ENCODE measurements around the gene LCE6A.

- TF ChIP-seq CTCF (IDR thresholded peaks at IDR 0.05) (no peak), POLR2A (IDR thresholded peaks at IDR 0.05) (no peak), EP300 (IDR thresholded peaks at IDR 0.05) (no peak)
These were observed 37.7 kb downstream of the LCE6A start for GRCh38 chr1:152880316-152880715.
